Measurements from ENCODE around the gene XPNPEP3.

DNA sequence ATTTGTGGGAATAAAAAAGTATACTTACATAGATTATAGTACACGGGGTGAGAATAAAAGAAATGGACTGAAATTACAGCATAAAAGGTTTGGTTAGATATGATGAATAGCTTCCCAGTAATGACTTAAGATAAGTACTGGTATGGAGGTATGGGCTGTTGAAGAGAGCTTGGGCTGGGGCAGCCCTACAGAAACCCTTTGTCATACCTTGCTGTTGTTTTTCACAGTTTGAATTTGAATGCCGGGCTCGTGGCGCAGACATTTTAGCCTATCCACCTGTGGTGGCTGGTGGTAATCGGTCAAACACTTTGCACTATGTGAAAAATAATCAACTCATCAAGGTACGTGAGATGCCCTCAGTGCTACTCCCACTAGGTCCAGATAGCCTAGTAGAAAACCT lies 51.9 kb downstream of the XPNPEP3 start:
- no peak for TF ChIP-seq POLR2A (IDR thresholded peaks at IDR 0.05; ENCODE audit: low read depth, low read length)
- TF ChIP-seq POLR2AphosphoS5 (IDR thresholded peaks at IDR 0.05; ENCODE audit: low read depth, low read length), result no peak
- no peak for TF ChIP-seq TAF1 (IDR thresholded peaks at IDR 0.05; ENCODE audit: borderline replicate concordance, low read depth, low read length)
